SK-N-SH (cell line): ENCODE data around the gene C21orf91.

Experiments used
- ELF1 ChIP-seq: IDR thresholded peaks from 2 replicates; pipeline ENCODE4 v1.4.0; 2012
- SIN3A ChIP-seq: IDR thresholded peaks from 2 replicates; pipeline ENCODE4 v1.6.1; 2012; ENCODE audit warnings: low read depth, mild to moderate bottlenecking, low read length, moderate library complexity, borderline replicate concordance

DNA sequence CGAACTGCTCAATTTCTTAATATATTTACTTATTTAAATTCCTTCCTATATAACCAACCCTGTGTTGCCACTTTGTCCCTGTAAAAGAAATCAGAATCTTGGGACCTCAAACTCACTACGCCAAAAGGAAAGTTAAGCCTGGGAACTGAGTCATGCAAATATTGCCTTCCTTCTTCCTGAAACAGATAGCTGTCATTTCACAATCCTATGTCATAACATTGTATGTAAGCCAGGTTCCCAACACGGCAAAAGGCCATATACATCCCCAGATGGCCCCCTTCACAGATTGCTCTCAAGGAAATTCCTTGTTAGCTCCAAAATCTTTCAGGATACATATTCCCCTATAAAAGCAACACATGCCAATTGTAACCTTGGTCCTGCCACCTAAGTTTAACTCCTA lies 39.7 kb downstream of the C21orf91 start:
- TF ChIP-seq SIN3A (no peak), ELF1 (no peak)
